Mucosa of descending colon (tissue), 3 donors: ENCODE measurements around the gene SHISA5. TPM values are rescaled to one million over a fixed set of nuclear protein-coding genes. Genes with fewer than 3 reads are reported as not detected.

ENCODE experiments used
- ATAC-seq: fragments of 200-7000 bp; cut with Tn5 transposase; one replicate; pipeline ENCODE4 v1.9.1; 2020; ENCODE audit warnings: mild to moderate bottlenecking, moderate library complexity
- DNase-seq, 3 donors: peaks; one replicate each; pipeline ENCODE4 v3.0.0-alpha.2; 2020
- H3K36me3 ChIP-seq: fragments of 200-600 bp; one replicate; pipeline ENCODE4 v1.8.0; 2021; ENCODE audit warnings: low read depth, mild to moderate bottlenecking
- H3K4me1 ChIP-seq: fragments of 200-600 bp; one replicate; pipeline ENCODE4 v1.8.0; 2021; ENCODE audit warnings: low read depth, mild to moderate bottlenecking
- H3K4me3 ChIP-seq: fragments of 200-600 bp; one replicate; pipeline ENCODE4 v1.8.0; 2021; ENCODE audit warnings: mild to moderate bottlenecking
- H3K9me3 ChIP-seq: fragments of 200-600 bp; one replicate; pipeline ENCODE4 v1.8.0; 2021; ENCODE audit warnings: mild to moderate bottlenecking
- CTCF ChIP-seq: fragments of 200-600 bp; IDR thresholded peaks from one replicate; pipeline ENCODE4 v1.8.0; 2022; ENCODE audit warnings: antibody characterized with exemption, mild to moderate bottlenecking
- intact Hi-C, 2 donors: fragments of 100-400 bp; cut with DNase I in 1 of 2; cut with micrococcal nuclease in 1 of 2; formaldehyde crosslinking; loops; one replicate each; pipeline versions ENCODE4 v1.11.0 to v1.11.1; 2022; cut with DNase I, micrococcal nuclease
- total RNA-seq, 3 donors: library from RNA; stranded (reverse); fragmentation: NEBNext Ultra II Directional in 2 of 3; extraction: Animal tissue kit (Norgen Biotek cat#: 25700) in 2 of 3; gene quantifications; one replicate each; pipeline versions ENCODE4 v1.2.1 to v1.2.4, GENCODE V29; 2021 to 2023
- donor health status: DM: no; HTN: no; CAD: no; lungs with moderate emphysema.
- donor health status: DM: no; HTN: no; CAD: no.
- donor health status: DM: no; HTN: yes; CAD: no.

SHISA5 gene
- total RNA-seq, 3 donors from 2014 or later: 106 to 120 (median 115) TPM

DNA sequence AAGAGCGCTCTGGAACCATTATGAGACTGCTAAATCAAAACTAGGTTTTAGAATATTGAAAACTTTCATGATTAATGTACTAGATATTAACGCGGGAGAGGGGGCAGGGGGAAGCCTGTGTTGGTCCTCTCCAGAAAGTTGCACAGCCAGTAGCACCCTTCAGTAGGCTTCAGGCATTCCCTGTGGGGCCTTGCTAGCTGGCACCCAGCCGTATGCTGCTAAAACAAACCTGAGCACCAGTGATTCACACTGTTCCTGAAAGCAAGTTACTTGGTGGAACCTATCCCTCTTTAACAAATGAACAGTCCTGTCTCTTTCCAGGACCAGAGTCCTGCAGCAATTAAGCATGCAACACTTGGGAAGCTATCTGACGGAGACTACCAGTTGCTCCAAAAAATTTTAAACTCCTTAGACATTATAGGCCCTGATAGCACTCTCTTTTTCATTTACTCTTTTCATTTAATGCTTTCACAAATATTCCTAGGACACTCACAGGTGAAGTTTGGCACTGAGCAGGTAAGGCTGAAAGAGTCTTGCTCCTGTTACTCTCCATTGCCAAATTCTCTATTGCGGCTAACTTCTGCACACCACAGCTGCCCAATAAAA is 58.6 kb downstream of the SHISA5 start:
- Histone ChIP-seq H3K9me3 (no peaks in the 10 kb centered on the region), H3K4me1 (peaks cover 22% of the 10 kb centered on the region), H3K4me3 (no peak overlapping the region), H3K36me3 (no peaks in the 10 kb centered on the region)
- ATAC-seq (no peak), DNase-seq (no peak)
- no peak for TF ChIP-seq CTCF
- intact Hi-C loops: no loop called here

- Histone ChIP-seq H3K36me3 (no peaks in the 10 kb centered on the region), H3K4me3 (no peak overlapping the region), H3K4me1 (peaks cover 24% of the 10 kb centered on the region), H3K9me3 (no peaks in the 10 kb centered on the region)
- DNase-seq (no peak), ATAC-seq (no peak)
- TF ChIP-seq CTCF: no peak
- intact Hi-C loops: no loop called here
Measured at GRCh38 chr3:48441940-48442339, 62.0 kb downstream of the SHISA5 start.

DNA sequence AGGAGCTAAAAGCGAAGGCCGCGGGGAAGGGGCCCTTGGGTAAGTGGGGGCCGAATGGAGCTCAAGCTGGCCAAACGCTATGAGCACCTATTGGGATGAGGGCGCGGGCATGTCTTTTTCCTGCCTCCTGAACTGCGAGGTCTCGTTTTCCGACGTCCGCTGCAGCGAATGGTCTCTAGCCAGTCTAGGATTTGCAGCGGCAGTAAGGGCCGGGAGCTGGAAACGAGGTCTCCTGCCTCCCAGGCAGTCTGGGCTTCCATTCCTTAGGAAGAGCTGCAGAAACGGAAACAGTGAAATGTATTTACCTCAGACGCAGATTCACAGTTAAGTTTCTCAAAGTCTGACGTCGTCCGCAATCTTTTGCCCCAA is 63.4 kb downstream of the SHISA5 start:
- TF ChIP-seq CTCF: no peak
- ATAC-seq (peak; percentile 26), DNase-seq (peak in 1 of 3 donors; percentile 39)
- Histone ChIP-seq H3K9me3 (no peaks in the 10 kb centered on the region), H3K36me3 (no peaks in the 10 kb centered on the region), H3K4me3 (peak overlapping the region; percentile 92), H3K4me1 (peaks cover 17% of the 10 kb centered on the region)
- intact Hi-C loops: no loop called here

DNA sequence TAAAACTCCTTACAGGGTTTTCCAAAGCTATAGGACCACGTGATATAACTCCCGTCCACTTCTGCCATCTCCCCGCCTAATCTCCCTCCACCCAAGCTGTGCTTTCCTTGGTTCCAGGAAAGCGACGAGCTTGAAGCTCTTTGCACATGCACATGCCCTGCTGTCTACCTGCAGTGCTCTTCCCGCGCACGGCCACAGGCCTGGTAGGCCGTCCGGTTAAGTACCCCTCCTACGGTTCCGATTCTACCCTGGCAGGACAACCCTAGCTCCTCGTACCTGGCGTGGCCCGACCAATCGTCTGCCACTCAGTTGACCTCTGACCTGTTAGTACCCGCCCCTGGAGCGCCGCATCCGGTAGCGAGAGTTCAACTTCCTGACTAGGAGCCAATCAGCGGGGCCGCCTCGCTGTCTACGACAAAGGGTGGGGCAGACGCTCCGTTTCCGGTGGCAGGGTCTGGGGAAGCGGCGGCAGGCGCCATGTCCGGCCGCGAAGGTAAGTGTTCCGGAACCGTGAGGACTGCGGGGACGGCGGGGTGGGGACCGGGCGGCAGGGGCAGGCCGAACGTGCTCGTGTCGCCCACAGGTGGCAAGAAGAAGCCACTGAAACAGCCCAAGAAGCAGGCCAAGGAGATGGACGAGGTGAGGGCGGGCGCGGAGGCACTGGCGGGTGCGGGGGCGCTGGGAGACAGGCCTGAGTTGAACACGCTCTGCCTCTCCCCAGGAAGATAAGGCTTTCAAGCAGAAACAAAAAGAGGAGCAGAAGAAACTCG is 64.0 kb downstream of the SHISA5 start, which contains the start of the genes CCDC51 and TMA7:
CCDC51 (minus strand) TSS at position 300 of the 770 bp plus-strand sequence. CDS start 4,991 bp downstream, outside the sequence.
TMA7 (plus strand) TSS at position 438 of the 770 bp plus-strand sequence; CDS start at position 478, 40 bp downstream.
- Histone ChIP-seq H3K4me3 (peak within 1 kb of the TSS; percentile 92), H3K36me3 (no peaks in the 10 kb centered on the region), H3K4me1 (peaks cover 19% of the 10 kb centered on the region), H3K9me3 (no peaks in the 10 kb centered on the region)
- ATAC-seq: peak; percentile 96
- peak; percentile 99 for DNase-seq
- intact Hi-C loops: loop anchor here (5.0 kb wide), 2 partner anchors 38 to 168 kb away; no protein-coding TSS in a partner anchor
- no peak for TF ChIP-seq CTCF

DNA sequence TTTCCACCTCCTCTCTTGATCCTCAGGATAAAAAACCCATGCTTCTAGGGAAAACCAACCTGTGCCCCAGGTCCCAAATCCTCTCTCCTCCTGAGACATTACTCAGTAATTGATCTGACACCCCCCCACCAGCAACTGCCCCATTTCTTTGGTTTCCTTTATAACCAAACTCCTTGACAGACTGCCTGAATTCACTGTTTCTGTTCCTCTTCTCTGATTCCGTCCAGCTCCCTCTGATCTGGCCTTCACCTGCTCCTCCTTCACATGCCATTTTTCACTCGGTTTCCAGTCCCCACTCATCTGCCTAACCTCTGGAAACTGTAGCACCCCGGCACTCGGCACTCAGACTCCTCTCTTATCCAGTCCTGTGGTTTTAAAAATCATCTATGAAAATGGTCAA is 66.2 kb downstream of the SHISA5 start:
- Histone ChIP-seq H3K36me3 (no peaks in the 10 kb centered on the region), H3K4me3 (no peak overlapping the region), H3K9me3 (no peaks in the 10 kb centered on the region), H3K4me1 (peaks cover 41% of the 10 kb centered on the region)
- TF ChIP-seq CTCF: no peak
- intact Hi-C loops: loop anchor here (2.0 to 5.0 kb wide), 3 partner anchors 36 to 166 kb away; no protein-coding TSS in a partner anchor
- DNase-seq (no peak), ATAC-seq (no peak)
